H1 (cell line): ENCODE data around the gene DUSP1. TPM values are rescaled to one million over a fixed set of nuclear protein-coding genes. Genes with fewer than 3 reads are reported as not detected.

Experiments
- BRCA1 ChIP-seq: IDR thresholded peaks from 2 replicates; pipeline ENCODE4 v1.6.1; 2012; ENCODE audit warnings: low read depth, low read length, improper control_type of control experiment
- CHD2 ChIP-seq: IDR thresholded peaks from 2 replicates; pipeline ENCODE4 v1.6.1; 2012; ENCODE audit warnings: low read length, improper control_type of control experiment
- CREB1 ChIP-seq: IDR thresholded peaks from 2 replicates; pipeline ENCODE4 v1.6.1; 2012; ENCODE audit warnings: inconsistent platforms
- GTF2F1 ChIP-seq: IDR thresholded peaks from 2 replicates; pipeline ENCODE4 v1.6.1; 2012; ENCODE audit warnings: low read depth, low read length, improper control_type of control experiment, borderline replicate concordance
- NRF1 ChIP-seq: IDR thresholded peaks from 2 replicates; pipeline ENCODE4 v1.6.1; 2011; ENCODE audit warnings: mild to moderate bottlenecking, low read depth, low read length, improper control_type of control experiment
- RFX5 ChIP-seq: IDR thresholded peaks from 2 replicates; pipeline ENCODE4 v1.6.1; 2011; ENCODE audit warnings: low read depth, low read length, improper control_type of control experiment, borderline replicate concordance
- RNF2 ChIP-seq: fragments of 200-900, 300-1000 bp; sonication (generic); IDR thresholded peaks from 2 replicates; pipeline ENCODE4 v1.7.1; 2016; ENCODE audit warnings: borderline replicate concordance, low read depth, mild to moderate bottlenecking, antibody characterized with exemption, low read length; ENCODE audit not compliant: poor library complexity, severe bottlenecking; ENCODE audit errors: missing control alignments
- SP1 ChIP-seq: IDR thresholded peaks from 2 replicates; pipeline ENCODE4 v1.6.1; 2011; ENCODE audit warnings: low read depth, low read length
- SP2 ChIP-seq: IDR thresholded peaks from 2 replicates; pipeline ENCODE4 v1.6.1; 2012; ENCODE audit warnings: mild to moderate bottlenecking, low read length, inconsistent platforms
- SP4 ChIP-seq: IDR thresholded peaks from 2 replicates; pipeline ENCODE4 v1.6.1; 2012; ENCODE audit warnings: low read length, inconsistent platforms
- TEAD4 ChIP-seq: IDR thresholded peaks from 2 replicates; pipeline ENCODE4 v1.6.1; 2012; ENCODE audit warnings: low read depth, low read length, inconsistent platforms, mixed read lengths
- polyA plus RNA-seq, 7 experiments: library from polyadenylated mRNA; depleted of rRNA in 3 of 7; stranded (reverse) in 5 of 7; unstranded in 2 of 7; fragments of >200 nt in 5 of 7; fragments of 200-250 nt in 2 of 7; gene quantifications; 1 replicate in 5 of 7; 2 replicates in 1 of 7; 4 replicates in 1 of 7; pipeline versions ENCODE4 v1.2.1 to v1.2.3, GENCODE V29; 2011 to 2013; ENCODE audit warnings: missing spikeins in 2 of 7, mixed read lengths in 2 of 7
- total RNA-seq: library from RNA; stranded (reverse); fragmentation: NEBNext Ultra II Directional; extraction: Animal tissue kit (Norgen Biotek cat#: 25700); gene quantifications from 2 replicates; pipeline ENCODE4 v1.2.1, GENCODE V29; 2021

The DUSP1 gene
- total and polyA plus RNA-seq, 2 of the 8 experiments (the other 6 are each of a cell fraction or from before 2014, with no cell fraction given) = 6.5 to 11.7 TPM

GRCh38 chr5:172749881-172750633 lies 20.9 kb downstream of the DUSP1 start (continued):
- no peak for TF ChIP-seq RFX5
- TF ChIP-seq SP2 = no peak
- TF ChIP-seq NRF1 = no peak
- no peak for TF ChIP-seq BRCA1
- no peak for TF ChIP-seq SP1
- no peak for TF ChIP-seq SP4
- no peak for TF ChIP-seq CHD2
- TF ChIP-seq GTF2F1 = no peak
- TF ChIP-seq RNF2 = no peak
- TF ChIP-seq CREB1 = no peak
- no peak for TF ChIP-seq TEAD4
